Vagina (tissue), 2 donors: ENCODE measurements around the gene OAS2.

Source experiments
- POLR2AphosphoS5 ChIP-seq, 2 donors: sonication (generic); formaldehyde crosslinking; IDR thresholded peaks; one replicate each; pipeline ENCODE4 v1.9.0; 2017; ENCODE audit warnings: antibody characterized with exemption in 2 of 2, mild to moderate bottlenecking in 2 of 2, low read depth in 1 of 2; ENCODE audit not compliant: insufficient read depth in 1 of 2
- TF ChIP-seq, protein P1 (sequence below), 3 experiments: fragments of 450-650 bp in 2 of 3; fragments of 200-600 bp in 1 of 3; sonication (generic) in 1 of 3; IDR thresholded peaks; one replicate each; pipeline ENCODE4 v1.5.1; 2017 to 2019; ENCODE audit warnings: antibody characterized with exemption in 3 of 3, mild to moderate bottlenecking in 2 of 3, moderate library complexity in 2 of 3

DNA sequence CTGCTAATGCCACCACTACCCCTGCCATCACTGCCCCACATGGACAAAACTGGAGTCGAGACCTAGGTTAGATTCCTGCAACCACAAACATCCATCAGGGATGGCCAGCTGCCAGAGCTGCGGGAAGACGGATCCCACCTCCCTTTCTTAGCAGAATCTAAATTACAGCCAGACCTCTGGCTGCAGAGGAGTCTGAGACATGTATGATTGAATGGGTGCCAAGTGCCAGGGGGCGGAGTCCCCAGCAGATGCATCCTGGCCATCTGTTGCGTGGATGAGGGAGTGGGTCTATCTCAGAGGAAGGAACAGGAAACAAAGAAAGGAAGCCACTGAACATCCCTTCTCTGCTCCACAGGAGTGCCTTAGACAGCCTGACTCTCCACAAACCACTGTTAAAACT is 7.1 kb upstream of the OAS2 start:
- TF ChIP-seq POLR2AphosphoS5 (IDR thresholded peaks at IDR 0.05; ENCODE audit: insufficient read depth in 1 of 2, low read depth in 1 of 2) = no peak
- TF ChIP-seq, protein P1, sequence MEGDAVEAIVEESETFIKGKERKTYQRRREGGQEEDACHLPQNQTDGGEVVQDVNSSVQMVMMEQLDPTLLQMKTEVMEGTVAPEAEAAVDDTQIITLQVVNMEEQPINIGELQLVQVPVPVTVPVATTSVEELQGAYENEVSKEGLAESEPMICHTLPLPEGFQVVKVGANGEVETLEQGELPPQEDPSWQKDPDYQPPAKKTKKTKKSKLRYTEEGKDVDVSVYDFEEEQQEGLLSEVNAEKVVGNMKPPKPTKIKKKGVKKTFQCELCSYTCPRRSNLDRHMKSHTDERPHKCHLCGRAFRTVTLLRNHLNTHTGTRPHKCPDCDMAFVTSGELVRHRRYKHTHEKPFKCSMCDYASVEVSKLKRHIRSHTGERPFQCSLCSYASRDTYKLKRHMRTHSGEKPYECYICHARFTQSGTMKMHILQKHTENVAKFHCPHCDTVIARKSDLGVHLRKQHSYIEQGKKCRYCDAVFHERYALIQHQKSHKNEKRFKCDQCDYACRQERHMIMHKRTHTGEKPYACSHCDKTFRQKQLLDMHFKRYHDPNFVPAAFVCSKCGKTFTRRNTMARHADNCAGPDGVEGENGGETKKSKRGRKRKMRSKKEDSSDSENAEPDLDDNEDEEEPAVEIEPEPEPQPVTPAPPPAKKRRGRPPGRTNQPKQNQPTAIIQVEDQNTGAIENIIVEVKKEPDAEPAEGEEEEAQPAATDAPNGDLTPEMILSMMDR (IDR thresholded peaks at IDR 0.05) = no peak
